GM19328 (cell line): ENCODE results near the gene INPP4A.

Experiments used
- ATAC-seq: cut with Tn5 transposase; IDR thresholded peaks from one replicate; pipeline ENCODE4 v1.9.1; 2021; ENCODE audit warnings: mild to moderate bottlenecking, moderate library complexity; ENCODE audit not compliant: unreplicated experiment

Gene INPP4A

DNA sequence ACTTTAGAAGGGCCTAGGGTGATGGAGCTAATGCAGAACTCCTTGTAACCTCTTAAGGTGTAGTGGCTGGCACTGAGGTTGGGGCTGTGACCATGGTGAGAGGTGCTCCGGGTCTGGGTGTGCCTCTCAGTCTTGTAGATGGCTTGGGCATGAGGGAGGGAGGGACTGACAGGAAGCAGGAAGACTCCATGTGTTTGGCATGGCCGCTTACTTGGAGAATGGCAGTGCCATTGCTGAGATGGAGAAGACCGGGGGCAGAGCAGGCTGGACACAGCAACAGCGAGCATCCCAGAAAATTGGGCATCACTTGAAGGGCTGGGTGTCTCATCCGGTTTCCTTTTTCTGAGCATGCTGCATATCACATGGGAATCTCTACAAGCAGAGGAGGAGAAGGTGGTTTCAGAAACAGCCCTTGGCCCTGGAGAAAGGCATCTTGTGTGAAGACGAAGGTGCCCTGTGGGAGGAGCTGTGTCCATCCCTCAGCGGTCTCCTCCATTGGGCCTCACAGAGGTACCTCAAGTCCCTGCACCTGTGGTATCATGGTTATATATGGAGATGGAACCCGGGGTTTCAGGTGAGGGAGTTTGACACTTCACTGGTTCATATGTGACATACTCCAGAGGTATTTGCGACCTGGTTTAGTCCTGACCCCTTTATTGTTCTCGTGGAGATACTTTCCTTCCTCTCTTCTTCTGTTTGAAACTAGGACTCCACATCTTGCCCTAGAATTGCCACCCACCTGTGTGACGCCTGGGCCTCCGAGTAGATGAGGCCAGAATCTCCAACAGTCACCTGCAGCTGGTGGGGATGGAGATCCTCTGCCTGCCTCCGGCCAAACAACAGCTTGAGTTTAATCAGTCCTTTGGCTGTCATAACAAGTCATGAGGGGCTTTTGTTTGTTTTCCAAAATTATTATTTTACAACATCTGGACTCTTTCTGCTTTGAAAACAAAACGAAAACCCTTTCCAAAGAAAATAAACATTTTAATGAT lies 45.6 kb downstream of the INPP4A start:
- ATAC-seq, result no peak

DNA sequence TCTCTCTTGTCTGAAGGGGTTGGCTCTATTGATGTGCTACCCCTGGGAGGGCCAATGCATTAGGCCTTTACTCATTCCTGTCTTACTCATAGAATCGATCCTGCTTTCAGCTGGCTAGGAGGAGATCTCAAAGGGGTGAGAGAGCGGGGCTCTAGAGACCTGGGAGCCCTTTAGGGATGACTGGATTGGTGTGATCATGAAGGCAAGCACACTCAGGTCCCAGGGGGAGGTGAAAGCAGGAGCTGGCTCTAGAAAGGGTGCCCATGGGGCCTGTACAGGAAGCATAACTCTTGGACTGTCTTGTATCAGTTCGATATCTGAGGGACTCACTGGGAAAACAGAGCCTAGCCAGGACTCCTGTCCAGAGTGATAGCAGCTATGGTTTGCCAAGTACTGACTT lies 47.8 kb downstream of the INPP4A start:
- ATAC-seq, result no peak

DNA sequence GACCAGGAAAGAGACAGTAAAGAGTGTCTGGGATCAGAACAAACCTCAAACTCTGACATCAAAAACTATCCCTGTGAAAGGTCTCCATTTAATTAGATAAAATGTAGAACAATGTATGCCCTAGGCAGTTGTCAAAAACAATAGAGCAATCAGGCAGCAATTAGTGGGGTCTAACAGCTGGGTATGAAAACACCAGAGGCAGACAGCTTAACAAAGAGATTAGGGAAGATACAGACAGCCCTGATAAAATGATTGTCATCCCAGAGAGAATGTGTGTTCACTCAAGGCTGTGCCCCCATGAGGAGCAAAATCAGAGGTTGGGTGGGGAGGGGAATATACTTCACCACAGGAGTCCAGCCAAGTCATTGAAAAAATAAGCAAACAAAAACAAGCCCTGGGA lies 50.0 kb downstream of the INPP4A start:
- no peak for ATAC-seq

DNA sequence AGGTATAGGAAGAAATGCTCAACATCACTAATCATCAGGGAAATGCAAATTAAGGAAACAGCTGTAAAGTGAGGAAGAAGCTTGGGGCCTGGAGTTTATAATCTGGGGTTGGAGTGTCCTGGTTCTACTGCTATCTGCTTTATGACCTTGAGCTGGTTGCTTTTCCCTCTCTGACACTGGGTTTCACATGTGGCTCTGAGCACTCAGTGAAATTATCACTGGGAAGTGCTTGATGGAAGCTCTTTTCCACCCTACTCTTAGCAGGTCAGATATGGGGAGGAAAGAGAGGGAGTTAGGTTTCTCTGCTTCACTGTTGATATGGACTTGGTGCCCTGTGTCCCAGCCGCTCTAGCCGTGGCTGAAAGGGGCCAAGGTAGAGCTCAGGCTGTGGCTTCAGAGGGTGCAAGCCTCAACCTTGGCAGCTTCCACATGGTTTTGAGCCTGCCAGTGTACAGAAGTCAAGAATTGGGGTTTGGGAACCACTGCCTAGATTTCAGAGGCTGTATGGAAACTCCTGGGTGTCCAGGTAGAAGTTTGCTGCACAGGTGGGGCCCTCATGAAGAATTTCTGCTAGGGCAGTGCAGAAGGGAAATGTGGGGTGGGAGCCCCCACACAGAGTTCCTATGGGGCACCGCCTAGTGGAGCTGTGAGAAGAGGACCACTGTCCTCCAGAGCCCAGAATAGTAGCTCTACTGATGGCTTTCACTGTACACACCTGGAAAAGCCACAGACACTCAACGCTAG lies 52.3 kb downstream of the INPP4A start:
- no peak for ATAC-seq

DNA sequence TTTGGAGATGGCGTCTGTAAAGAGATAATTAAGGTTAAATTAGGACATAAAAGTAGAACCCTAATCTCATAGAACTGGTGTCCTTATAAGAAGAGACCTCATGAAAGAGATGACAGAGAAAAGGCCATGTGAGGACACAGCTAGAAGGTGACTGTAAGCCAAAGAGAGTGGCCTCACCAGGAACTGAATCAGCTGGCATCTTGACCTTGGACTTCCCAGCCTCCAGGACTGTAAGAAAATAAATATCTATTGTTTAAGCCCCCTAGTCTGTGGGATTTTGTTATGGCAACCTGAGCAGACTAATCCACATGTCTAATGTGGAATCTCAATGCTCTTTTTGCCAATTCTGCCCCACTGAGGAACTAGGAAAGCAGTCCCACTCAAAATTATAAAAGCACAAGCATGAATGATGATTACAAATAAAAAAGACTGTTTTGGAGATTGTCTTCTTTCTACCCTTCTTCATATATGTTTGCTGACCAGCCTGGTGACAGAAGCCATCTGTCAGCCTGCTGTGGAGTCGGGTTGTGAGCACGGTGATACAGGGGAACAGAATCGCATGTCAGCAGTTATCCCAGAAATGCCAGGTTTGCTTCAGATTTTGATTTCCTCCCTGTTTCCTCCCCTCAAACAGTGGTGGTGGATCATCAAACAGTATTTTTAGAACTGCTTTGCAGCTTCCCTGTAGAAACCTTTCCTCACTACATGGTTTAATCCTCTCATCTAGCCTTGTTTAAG lies 54.2 kb downstream of the INPP4A start:
- ATAC-seq, result no peak

DNA sequence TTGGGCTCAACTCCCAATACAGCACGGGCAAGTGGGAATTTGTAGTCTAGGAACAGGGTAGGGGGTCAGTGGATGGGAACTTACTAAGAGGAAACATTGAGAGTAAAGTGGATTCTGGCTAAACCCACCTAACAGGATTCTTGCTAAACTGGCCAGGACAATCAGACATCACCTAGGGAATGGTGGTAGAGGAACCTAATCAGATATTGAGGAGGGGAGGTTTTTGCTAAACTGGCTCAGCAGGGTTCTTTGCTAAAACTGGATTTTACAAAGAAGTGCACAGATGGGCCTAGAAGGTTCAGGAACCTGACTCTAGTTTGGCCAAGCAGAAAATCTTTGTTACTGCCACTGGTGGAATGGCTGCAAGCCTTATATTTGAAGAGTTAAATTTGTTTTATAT lies 55.9 kb downstream of the INPP4A start:
- ATAC-seq, result no peak

DNA sequence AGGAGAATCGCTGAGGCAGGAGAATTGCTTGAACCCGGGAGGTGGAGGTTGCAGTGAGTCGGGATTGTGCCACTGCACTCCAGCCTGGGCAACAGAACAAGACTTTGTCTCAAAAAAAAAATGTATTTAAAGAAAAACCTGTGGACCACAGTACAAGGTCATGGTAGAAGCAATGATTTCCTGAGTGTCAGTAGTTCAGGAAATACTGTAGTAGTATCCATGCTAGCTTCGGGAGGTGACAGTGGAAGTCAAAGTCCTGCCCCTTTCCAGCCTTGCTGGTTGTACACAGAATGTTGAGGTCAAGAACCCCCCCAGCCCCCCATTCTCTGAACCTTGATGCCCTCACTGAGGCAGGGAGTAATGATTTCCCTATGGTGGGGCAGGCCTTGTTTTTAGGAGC lies 56.6 kb downstream of the INPP4A start:
- ATAC-seq, result no peak

DNA sequence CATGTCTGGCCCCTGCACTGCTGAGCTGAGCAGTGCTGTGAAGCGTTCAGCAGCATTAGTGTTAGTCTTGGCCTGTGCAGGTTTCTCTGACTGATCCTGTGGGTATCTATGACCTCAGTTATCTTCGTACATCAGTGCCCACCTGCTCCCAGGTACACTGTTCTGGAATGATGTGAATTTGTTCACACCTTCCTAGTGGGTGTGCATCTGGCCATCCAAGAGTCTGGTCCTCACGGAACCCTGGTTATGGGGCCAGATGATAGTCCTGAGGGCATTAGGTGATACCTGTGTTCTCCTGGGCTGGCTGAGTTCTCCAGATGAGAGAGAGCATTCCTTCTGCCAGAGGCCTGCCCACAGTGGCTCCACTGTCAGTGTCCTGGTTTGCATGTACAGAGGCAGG lies 57.2 kb downstream of the INPP4A start:
- no peak for ATAC-seq

DNA sequence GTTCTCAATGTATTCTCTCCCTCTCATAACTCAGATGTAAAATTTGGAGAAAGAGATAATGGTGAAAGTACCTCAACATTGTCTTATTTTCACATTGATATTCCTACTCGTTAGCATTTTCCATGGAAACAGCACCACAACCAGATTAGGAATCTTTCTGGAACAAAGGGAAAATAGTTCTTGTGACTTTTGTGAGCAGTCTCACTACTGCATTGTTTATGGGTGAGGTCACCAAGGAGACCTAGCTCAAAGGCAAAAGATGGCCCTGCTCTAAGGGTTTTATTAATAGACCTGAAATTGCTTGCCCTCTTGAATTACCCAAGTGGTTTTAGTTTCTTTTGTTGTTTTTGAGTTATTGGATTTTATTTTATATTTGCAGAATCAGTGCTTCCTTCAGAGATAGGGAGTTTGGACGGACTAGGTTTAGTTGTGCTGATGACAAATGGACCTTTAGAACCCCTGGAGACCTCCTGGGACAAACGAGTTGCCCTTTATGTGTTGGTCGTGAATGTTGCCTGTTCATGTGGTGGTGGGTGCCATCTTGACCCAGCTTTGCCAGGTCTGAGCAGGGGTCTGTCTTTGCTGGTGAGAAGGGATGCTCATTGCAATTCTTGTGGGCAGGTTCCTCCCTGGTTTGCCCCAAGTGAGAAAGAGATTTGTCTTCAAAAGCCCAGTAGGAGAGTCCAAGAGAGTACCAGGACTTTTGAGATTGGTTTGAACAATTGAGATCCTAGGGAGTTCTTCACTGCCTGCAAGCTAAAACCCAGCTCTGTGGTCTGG lies 58.1 kb downstream of the INPP4A start:
- no peak for ATAC-seq

DNA sequence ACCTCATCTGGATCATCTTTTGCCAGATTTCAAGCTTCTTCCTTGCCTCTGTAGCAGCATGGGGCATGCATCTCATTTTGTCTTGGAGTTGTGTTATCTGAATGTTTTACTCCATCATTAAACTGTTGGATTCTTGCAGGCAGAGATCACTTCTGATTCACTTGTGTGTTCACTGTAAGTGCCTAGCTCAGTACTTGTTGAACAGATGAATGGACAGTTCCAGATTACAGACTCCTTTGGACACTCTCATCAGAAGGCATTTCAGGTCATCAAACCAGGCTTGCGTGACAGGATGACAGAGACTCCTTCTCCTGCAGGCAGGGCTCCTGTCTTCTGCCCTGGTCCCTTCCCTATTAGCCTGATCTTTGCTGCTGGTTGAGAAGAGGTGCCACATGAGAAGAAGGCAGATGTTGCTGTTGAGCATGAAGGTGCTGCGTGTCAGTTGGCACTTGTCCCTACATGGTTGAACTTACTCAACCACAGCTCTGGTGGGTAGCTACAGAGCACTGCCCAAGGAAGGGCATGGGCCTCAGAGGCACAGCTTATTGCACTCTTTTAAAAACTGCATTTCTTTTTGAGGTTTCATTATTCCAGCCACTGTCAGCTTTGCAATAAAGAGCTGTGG lies 58.9 kb downstream of the INPP4A start:
- ATAC-seq, result no peak

DNA sequence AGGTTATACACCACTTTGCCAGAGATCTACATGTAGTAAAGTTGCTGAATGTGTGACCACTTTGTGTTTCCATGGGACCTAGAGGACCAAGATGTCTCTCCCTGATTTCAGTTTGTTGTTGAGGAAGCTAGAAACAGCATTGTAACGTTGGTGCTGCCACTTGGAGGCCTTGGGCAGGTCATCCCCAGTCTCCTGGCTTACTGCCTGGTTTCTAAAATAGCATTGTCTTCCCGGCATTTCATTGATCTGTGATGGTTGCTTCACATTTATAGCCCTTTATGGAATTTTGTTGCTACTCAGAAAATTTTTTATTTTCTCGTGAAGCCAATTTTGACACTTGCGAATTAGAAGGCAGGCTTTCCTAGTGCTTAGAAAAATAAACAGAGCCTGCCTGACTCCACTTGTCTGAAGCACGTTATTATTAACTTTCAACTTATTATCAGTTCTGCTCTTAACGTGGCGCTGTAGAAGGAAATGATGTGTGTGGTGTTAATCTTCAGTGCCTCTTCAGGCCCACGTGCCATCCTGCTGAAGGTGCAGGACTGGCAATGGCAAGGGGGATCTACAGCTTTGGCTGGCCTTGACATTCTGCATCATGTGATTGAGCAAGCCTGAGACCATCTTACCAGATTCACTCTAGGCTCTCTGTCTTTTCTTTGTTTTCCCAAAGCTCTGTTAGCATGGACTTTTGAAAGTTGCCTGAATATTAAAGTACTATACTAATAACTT lies 59.9 kb downstream of the INPP4A start:
- ATAC-seq, result no peak

DNA sequence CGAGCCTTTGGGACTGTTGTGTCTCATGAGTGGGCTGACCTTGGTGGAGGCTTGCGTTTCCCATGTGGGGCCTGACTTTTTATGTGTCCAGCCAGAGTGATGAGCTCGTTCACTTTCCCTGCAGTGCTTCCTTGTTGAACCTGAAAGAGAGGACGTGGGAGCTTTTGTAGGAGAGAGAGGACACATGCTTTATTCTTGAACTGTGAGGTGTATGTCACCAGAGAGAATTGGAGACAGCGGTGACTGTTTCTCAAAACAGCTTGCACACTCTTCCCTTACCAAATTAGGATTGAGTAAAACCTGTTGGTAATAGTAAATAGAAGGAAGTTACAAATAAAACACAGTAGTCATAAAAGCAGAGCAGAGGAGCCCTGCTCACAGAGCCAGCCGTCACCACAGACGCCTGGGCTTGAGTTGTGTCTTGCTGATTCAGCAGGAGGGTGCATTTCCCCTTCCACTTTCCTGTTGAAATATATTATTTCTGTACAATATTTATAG lies 60.7 kb downstream of the INPP4A start:
- no peak for ATAC-seq

DNA sequence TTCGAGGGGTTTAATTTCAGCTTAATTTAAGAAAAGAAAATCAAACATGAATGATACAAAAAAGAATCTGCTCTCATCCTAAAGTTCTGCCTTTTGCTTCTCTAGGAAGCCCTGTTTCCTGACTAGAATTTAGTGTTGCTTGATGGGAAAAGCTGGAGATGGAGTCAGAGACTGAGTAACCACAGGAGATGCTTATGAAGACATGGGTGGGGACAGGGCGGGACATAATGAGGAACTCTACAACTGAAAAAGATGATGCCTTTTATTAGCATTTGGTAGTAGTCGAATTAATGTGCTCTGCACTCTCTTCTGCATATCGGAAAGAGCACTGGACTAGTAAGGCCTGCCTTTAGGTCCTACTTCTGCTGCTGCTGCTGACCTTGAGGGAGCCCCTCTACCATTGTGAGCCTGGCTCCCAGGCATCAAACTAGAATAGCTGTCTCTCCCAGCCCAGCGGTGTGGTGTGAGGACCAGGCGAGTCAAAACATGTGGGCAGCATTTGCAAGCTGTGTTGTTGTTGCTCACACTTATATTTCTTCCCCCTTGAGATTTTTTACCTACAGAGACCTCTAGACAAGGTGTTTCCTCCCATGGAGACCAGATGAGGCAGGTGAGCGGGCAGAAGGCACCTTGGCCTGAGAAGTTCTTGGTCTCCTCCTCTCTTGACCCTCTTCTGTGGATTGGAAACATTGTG lies 61.5 kb downstream of the INPP4A start:
- ATAC-seq, result no peak

DNA sequence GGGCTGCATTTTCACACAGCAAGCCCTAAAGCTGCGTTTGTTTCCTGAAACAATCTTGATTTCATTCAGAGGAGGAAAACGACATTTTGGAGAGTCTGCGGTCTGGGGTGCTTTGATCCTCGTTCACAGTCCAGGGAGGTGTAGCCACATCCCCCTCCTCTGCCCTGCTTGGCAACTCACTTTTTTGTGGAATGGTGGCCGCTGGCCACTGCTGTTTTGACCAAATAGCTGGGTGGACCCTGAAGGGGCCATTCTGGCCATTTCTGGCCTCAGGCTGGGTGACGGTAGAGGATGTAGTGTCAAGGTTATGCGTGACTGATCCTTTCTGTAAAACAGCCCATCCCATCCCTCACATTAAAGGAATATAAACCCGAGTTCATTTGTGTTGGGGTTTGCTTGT lies 62.2 kb downstream of the INPP4A start:
- ATAC-seq, result no peak

DNA sequence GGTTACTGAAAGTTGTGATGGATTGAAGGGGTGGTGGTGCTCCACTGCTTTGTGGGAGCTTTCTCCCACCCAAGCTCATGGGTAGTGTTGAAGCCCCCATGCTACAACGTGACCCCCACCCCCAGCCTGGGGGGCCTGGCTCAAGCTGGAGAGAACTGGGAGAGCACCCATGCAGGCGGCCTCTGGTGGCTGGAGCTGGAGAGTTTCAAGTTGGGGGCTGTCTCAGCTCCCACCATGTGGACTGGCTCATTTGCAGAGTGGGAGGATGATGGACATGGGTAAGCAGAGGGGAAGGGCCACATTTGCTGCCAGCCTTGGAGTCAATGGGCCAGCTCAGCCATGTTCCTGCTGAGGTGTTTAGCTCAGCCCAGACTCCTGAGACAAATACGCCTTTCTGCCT lies 62.8 kb downstream of the INPP4A start:
- no peak for ATAC-seq

DNA sequence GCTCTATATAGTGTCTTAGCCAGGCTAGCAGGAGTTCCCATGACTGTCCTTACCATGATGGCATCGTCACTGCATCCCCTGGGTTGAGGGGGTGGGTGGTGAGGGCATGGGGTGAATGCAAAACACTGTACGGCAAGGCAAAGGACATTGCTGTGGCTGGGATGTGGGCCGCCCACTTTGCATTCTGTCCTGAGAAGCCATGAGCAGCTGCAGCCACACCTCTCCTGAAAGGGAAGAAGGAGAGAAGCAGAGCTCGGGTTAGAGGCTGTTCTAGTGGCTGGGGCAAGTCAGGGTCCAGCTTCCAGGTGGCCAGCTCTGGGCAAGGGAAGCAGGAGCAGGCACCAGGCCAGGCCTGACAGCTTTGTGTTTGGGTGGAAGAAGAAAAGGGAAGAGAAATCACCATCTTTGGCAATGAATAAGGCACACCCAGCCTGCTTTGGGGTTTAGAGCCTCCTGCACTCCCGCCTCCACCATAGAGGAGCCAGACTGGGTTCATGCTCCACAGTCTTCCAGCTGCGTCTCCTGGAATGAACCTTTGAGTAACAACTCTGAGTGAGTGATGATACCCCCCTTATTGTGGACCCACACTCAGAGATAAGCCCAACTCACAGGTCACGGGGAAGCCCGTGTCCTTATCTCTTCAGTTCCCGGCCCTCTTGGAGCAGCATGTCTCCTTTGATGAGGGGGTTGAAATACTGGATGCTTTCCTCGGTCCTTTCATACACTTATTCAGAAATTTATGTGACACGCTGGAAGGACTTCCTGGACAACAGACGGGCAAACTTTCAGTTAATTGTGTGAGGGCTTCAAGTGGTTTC lies 63.4 kb downstream of the INPP4A start:
- no peak for ATAC-seq

DNA sequence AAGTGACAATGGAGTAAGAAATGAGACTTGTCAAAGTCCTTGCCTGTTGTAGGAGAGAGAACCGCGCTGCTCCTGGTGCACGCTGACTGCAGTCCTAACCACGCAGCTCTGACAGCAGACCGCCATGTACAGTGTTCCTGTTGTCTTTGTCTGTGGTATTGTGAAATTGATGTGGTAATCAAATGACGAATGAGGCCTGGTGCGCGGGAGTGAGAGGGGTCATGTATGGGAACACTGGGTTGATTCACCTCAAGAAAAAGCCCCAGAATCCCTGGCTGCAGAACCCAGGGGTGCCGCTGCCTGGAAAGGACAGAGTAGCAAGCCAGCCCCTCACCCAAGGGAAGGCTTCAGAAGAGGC lies 64.0 kb downstream of the INPP4A start:
- ATAC-seq, result no peak
